ENCODE results near the gene FAM221B. TPM values are rescaled to one million over a fixed set of nuclear protein-coding genes. Genes with fewer than 3 reads are reported as not detected.
A peak's percentile ranks its signal among the peaks of the same experiment; 100 is the strongest.

Gene FAM221B
- total and polyA plus RNA-seq, 2 experiments from 2014 or later, result 0.47 TPM; not detected in 1

DNA sequence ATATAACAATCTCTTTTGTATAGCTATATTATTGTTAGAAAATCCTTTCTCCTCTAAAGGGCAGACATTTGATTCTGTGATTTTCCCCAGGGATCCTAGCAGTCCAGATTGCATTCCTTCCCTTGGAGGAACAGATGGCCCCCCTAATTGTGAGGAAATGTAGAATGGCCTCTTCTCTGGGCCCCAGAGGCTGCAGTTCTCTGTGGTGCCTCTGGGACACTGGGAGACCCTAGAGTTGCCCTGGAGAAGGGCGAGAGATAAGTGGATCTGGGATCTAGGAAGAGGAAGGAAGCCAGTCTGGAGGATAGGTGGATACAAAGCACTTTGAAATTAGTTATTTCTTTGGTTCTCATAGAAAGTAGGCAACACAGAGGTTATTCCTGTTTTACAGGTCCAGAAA is 11.8 kb downstream of the FAM221B start:
- peaks cover 6% of the 10 kb centered on the region for H3F3A ChIP-seq (replicated peaks; ENCODE audit: low read depth)
- no peaks in the 10 kb centered on the region for H3K27me3 ChIP-seq (ENCODE audit: insufficient read depth)
- Mint-ChIP-seq H3K4me1 (peaks cover 24% of the 10 kb centered on the region), H3K36me3 (ENCODE audit: low read depth) (peaks cover 7% of the 10 kb centered on the region; the same call in 1 of the 3 replicates), H3K9me3 (peaks cover 3% of the 10 kb centered on the region; the same call in 2 of the 3 replicates), H3K27me3 (ENCODE audit: insufficient read depth, low read depth, poor library complexity) (peaks cover 13% of the 10 kb centered on the region), H3K27ac (no peak overlapping the region), H3K4me3 (peak overlapping the region; percentile 20; the same call in 1 of the 3 replicates)
- DNase-seq (ENCODE audit: low spot score) (peak; percentile 78), ATAC-seq (0 out of 3 replicates have a peak, but pooled peaks have one; percentile 2)
- no peaks in the 10 kb centered on the region; the same call in 1 of the 2 replicates for H3K9me2 ChIP-seq (ENCODE audit: insufficient read depth)
- no peak for TF ChIP-seq EZH2phosphoT487 (IDR thresholded peaks at IDR 0.05; ENCODE audit: unreplicated experiment)
- TF ChIP-seq CTCF (conservative IDR thresholded peaks at IDR 0.05; ENCODE audit: low read depth in 2 of 2), result peak in 1 of 2 experiments; percentile 37; a peak in 1 of 4 replicates
- H3K36me3 ChIP-seq (ENCODE audit: insufficient read depth), result no peaks in the 10 kb centered on the region
- no peak overlapping the region for H3K27ac ChIP-seq (ENCODE audit: low read depth)
- no peak overlapping the region for H3K4me3 ChIP-seq
- H3K4me2 ChIP-seq, result no peak overlapping the region
- no peaks in the 10 kb centered on the region for H4K20me1 ChIP-seq (replicated peaks; ENCODE audit: insufficient read depth)
- peaks cover 18% of the 10 kb centered on the region for H3K4me1 ChIP-seq (ENCODE audit: insufficient read depth)
- H3K79me2 ChIP-seq (replicated peaks; ENCODE audit: insufficient read depth), result no peaks in the 10 kb centered on the region
- no peak overlapping the region for H2AFZ ChIP-seq

GRCh38 chr9:35814841-35815543 is 13.5 kb downstream of the FAM221B start, which contains the start of gene HINT2:
TSS of gene HINT2 (minus strand) at chr9:35815042. CDS start at chr9:35814979, 63 bp downstream.
- no peaks in the 10 kb centered on the region for H3K36me3 ChIP-seq (ENCODE audit: insufficient read depth)
- H3F3A ChIP-seq (replicated peaks; ENCODE audit: low read depth), result peaks cover 6% of the 10 kb centered on the region
- no peaks in the 10 kb centered on the region for H3K79me2 ChIP-seq (replicated peaks; ENCODE audit: insufficient read depth)
- H3K9me2 ChIP-seq (ENCODE audit: insufficient read depth), result no peaks in the 10 kb centered on the region; the same call in 1 of the 2 replicates
- Mint-ChIP-seq H3K27ac (peak within 1 kb of the TSS; percentile 98), H3K9me3 (peaks cover 3% of the 10 kb centered on the region; the same call in 2 of the 3 replicates), H3K4me1 (peaks cover 24% of the 10 kb centered on the region), H3K4me3 (peak within 1 kb of the TSS; percentile 85), H3K27me3 (ENCODE audit: insufficient read depth, low read depth, poor library complexity) (peaks cover 10% of the 10 kb centered on the region), H3K36me3 (ENCODE audit: low read depth) (peaks cover 7% of the 10 kb centered on the region; the same call in 1 of the 3 replicates)
- peak within 1 kb of the TSS; percentile 78; the same call in 1 of the 2 replicates for H2AFZ ChIP-seq
- ATAC-seq (peak; percentile 82), DNase-seq (ENCODE audit: low spot score) (peak; percentile 100)
- H3K27ac ChIP-seq (ENCODE audit: low read depth), result peak within 1 kb of the TSS; percentile 91
- no peaks in the 10 kb centered on the region for H4K20me1 ChIP-seq (replicated peaks; ENCODE audit: insufficient read depth)
- peak within 1 kb of the TSS; percentile 48 for H3K4me3 ChIP-seq
- peaks cover 18% of the 10 kb centered on the region for H3K4me1 ChIP-seq (ENCODE audit: insufficient read depth)
- no peaks in the 10 kb centered on the region for H3K27me3 ChIP-seq (ENCODE audit: insufficient read depth)
- peak within 1 kb of the TSS; percentile 91 for H3K4me2 ChIP-seq
- TF ChIP-seq CTCF (conservative IDR thresholded peaks at IDR 0.05; ENCODE audit: low read depth in 2 of 2), result no peak
- no peak for TF ChIP-seq JUNB (IDR thresholded peaks at IDR 0.05; ENCODE audit: unreplicated experiment)
- TF ChIP-seq, protein P1, sequence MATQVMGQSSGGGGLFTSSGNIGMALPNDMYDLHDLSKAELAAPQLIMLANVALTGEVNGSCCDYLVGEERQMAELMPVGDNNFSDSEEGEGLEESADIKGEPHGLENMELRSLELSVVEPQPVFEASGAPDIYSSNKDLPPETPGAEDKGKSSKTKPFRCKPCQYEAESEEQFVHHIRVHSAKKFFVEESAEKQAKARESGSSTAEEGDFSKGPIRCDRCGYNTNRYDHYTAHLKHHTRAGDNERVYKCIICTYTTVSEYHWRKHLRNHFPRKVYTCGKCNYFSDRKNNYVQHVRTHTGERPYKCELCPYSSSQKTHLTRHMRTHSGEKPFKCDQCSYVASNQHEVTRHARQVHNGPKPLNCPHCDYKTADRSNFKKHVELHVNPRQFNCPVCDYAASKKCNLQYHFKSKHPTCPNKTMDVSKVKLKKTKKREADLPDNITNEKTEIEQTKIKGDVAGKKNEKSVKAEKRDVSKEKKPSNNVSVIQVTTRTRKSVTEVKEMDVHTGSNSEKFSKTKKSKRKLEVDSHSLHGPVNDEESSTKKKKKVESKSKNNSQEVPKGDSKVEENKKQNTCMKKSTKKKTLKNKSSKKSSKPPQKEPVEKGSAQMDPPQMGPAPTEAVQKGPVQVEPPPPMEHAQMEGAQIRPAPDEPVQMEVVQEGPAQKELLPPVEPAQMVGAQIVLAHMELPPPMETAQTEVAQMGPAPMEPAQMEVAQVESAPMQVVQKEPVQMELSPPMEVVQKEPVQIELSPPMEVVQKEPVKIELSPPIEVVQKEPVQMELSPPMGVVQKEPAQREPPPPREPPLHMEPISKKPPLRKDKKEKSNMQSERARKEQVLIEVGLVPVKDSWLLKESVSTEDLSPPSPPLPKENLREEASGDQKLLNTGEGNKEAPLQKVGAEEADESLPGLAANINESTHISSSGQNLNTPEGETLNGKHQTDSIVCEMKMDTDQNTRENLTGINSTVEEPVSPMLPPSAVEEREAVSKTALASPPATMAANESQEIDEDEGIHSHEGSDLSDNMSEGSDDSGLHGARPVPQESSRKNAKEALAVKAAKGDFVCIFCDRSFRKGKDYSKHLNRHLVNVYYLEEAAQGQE (IDR thresholded peaks at IDR 0.05; ENCODE audit: unreplicated experiment), result no peak
- no peak for TF ChIP-seq NANOG (IDR thresholded peaks at IDR 0.05; ENCODE audit: borderline replicate concordance)
- TF ChIP-seq EZH2 (IDR thresholded peaks at IDR 0.05; ENCODE audit: low read depth, unreplicated experiment), result no peak
- TF ChIP-seq CREB1 (CRISPR knock-in tag; IDR thresholded peaks at IDR 0.05; ENCODE audit: low read depth), result peak; percentile 16; the same call in 1 of the 2 replicates
- TF ChIP-seq ZNF331 (CRISPR knock-in tag; IDR thresholded peaks at IDR 0.05; ENCODE audit: low read depth), result no peak
- TF ChIP-seq STAT1 (IDR thresholded peaks at IDR 0.05; ENCODE audit: unreplicated experiment), result no peak
- TF ChIP-seq ETS1 (IDR thresholded peaks at IDR 0.05), result 0 out of 2 replicates have a peak, but pooled peaks have one; percentile 52

Measured in GM23338 (cell line).